HG03097 (cell line): ENCODE results near the gene MYLK.
"Not testable (repeated sequence)": the region's sequence is repeated elsewhere in the genome, so short reads cannot be mapped to it uniquely, and the experiment has no call there.

Source experiments
- ATAC-seq: cut with Tn5 transposase; IDR thresholded peaks from one replicate; pipeline ENCODE4 v1.9.1; 2021; ENCODE audit not compliant: unreplicated experiment, low FRiP score

The MYLK gene

GRCh38 chr3:123634149-123635051, 249.7 kb downstream of the MYLK start:
- no peak for ATAC-seq

GRCh38 chr3:123633530-123633929, 250.6 kb downstream of the MYLK start:
- ATAC-seq, result no peak

GRCh38 chr3:123632161-123632655, 251.9 kb downstream of the MYLK start:
- no peak for ATAC-seq

- ATAC-seq, result no peak
Measured at GRCh38 chr3:123629747-123630047, 254.4 kb downstream of the MYLK start.

GRCh38 chr3:123628996-123629746, 255.0 kb downstream of the MYLK start:
- ATAC-seq, result no peak

GRCh38 chr3:123627673-123628670, 256.2 kb downstream of the MYLK start:
- ATAC-seq, result no peak

- ATAC-seq, result no peak
Measured at GRCh38 chr3:123626881-123627280, 257.3 kb downstream of the MYLK start.

GRCh38 chr3:123624302-123624701, 259.8 kb downstream of the MYLK start:
- ATAC-seq, result no peak

GRCh38 chr3:123623346-123623880, 260.7 kb downstream of the MYLK start:
- ATAC-seq, result no peak

- no peak for ATAC-seq
Measured at GRCh38 chr3:123622766-123623165, 261.4 kb downstream of the MYLK start.

- no peak for ATAC-seq
Measured at GRCh38 chr3:123621850-123622189, 262.3 kb downstream of the MYLK start.

- ATAC-seq, result no peak
Measured at GRCh38 chr3:123621186-123621849, 262.8 kb downstream of the MYLK start.

GRCh38 chr3:123620343-123620742, 263.8 kb downstream of the MYLK start:
- ATAC-seq, result no peak

- ATAC-seq, result no peak
Measured at GRCh38 chr3:123618768-123619484, 265.2 kb downstream of the MYLK start.

GRCh38 chr3:123618076-123618708, 265.9 kb downstream of the MYLK start:
- no peak for ATAC-seq

GRCh38 chr3:123616593-123616992, 267.5 kb downstream of the MYLK start:
- no peak for ATAC-seq

- ATAC-seq, result no peak
Measured at GRCh38 chr3:123613543-123613942, 270.6 kb downstream of the MYLK start.

- ATAC-seq, result not testable (repeated sequence)
Measured at GRCh38 chr3:123611674-123612073, 272.5 kb downstream of the MYLK start.

- no peak for ATAC-seq
Measured at GRCh38 chr3:123611082-123611481, 273.1 kb downstream of the MYLK start.
